GM23338 (cell line): Measurements from ENCODE around the gene GJC1.

Source experiments
- CTCF ChIP-seq, 2 experiments: fragments of 200-600 bp in 1 of 2; sonication (generic) in 1 of 2; conservative IDR thresholded peaks; 2 replicates each; pipeline versions ENCODE4 v1.5.1 to v1.6.1; 2016 to 2017; ENCODE audit warnings: antibody characterized with exemption in 2 of 2, low read depth in 2 of 2, mild to moderate bottlenecking in 2 of 2, moderate library complexity in 1 of 2
- EZH2 ChIP-seq: fragments of 200-600 bp; sonication (generic); IDR thresholded peaks from one replicate; pipeline ENCODE4 v1.8.0; 2017; ENCODE audit warnings: antibody characterized with exemption, mild to moderate bottlenecking, low read depth; ENCODE audit not compliant: unreplicated experiment
- POLR2AphosphoS5 ChIP-seq: IDR thresholded peaks from 2 replicates; pipeline ENCODE4 v1.6.1; 2016; ENCODE audit warnings: antibody characterized with exemption, low read depth

DNA sequence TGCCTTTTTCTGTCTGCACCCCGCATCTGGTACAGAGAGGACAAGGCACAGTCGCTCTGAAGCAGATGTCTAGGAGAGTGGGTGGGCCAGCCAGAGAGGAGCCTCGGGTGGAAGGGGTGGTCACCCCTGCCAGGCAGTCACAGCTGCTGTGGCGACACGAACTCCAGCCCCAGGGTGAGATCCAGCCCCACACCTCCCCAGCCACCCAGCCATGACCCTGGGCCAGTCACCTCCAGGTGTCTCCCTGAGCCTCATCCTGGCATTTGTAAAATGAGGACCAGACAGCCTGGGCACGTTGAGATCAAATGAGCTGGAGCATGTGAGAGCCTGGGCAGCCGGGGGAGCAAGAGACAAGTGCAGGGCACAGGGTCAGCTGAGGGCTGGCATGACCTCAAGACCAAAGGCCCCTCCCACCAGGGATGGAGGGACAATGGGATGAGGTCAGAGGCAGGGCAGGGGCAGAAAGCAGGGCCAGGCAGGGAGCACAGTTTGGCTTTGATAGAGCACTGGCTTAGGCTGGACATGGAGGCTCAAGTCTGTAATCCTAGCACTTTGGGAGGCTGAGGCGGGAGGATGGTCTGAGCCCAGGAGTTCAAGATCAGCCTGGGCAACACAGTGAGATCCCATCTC, 63.6 kb downstream of the GJC1 start:
- TF ChIP-seq CTCF (conservative IDR thresholded peaks at IDR 0.05; ENCODE audit: low read depth in 2 of 2) (no peak), EZH2 (no peak), POLR2AphosphoS5 (no peak)
